ENCODE data around the gene EVA1A. TPM values are rescaled to one million over a fixed set of nuclear protein-coding genes. Genes with fewer than 3 reads are reported as not detected.
A peak's percentile ranks its signal among the peaks of the same experiment; 100 is the strongest.

EVA1A gene
- total and polyA plus RNA-seq, 4 donors = 45.7 to 206 (median 100) TPM

GRCh38 chr2:75523313-75524275, 37.1 kb downstream of the EVA1A start:
- peak; percentile 12 to 20 for TF ChIP-seq RXRA (IDR thresholded peaks at IDR 0.05)
- no peak for TF ChIP-seq FOXA1 (IDR thresholded peaks at IDR 0.05)
- Histone ChIP-seq H3K36me3 (ENCODE audit: control insufficient read depth in 4 of 4, insufficient read depth in 3 of 4, low read depth in 1 of 4, low read length in 3 of 4) (no peaks in the 10 kb centered on the region), H3K27me3 (ENCODE audit: control insufficient read depth in 4 of 4, insufficient read depth in 4 of 4, low read length in 3 of 4) (no peaks in the 10 kb centered on the region), H3K9ac (ENCODE audit: low read depth in 1 of 2, low read length in 2 of 2) (no peak overlapping the region), H3K27ac (ENCODE audit: low read depth in 1 of 2, low read length in 2 of 2) (peak overlapping the region; percentile 77 to 78), H3K4me1 (ENCODE audit: control insufficient read depth in 4 of 4, insufficient read depth in 4 of 4, low read length in 3 of 4) (peaks cover 8 to 50% (median 43%) of the 10 kb centered on the region in 4 donors), H3K9me3 (ENCODE audit: control insufficient read depth in 4 of 4, low read length in 3 of 4) (no peaks in the 10 kb centered on the region), H3K4me3 (ENCODE audit: low read depth in 1 of 3, low read length in 3 of 3) (no peak overlapping the region)
- WGBS = 54% methylated on average over 6 of the region's 6 CpGs
- no peak for DNase-seq (ENCODE audit: low spot score)

GRCh38 chr2:75522543-75523312, 38.0 kb downstream of the EVA1A start:
- WGBS = 64% methylated on average over 5 of the region's 5 CpGs
- Histone ChIP-seq H3K4me1 (ENCODE audit: control insufficient read depth in 4 of 4, insufficient read depth in 4 of 4, low read length in 3 of 4) (peaks cover 8 to 52% (median 43%) of the 10 kb centered on the region in 4 donors), H3K9me3 (ENCODE audit: control insufficient read depth in 4 of 4, low read length in 3 of 4) (no peaks in the 10 kb centered on the region), H3K27ac (ENCODE audit: low read depth in 1 of 2, low read length in 2 of 2) (peak overlapping the region; percentile 77 to 78), H3K36me3 (ENCODE audit: control insufficient read depth in 4 of 4, insufficient read depth in 3 of 4, low read depth in 1 of 4, low read length in 3 of 4) (no peaks in the 10 kb centered on the region), H3K4me3 (ENCODE audit: low read depth in 1 of 3, low read length in 3 of 3) (no peak overlapping the region), H3K9ac (ENCODE audit: low read depth in 1 of 2, low read length in 2 of 2) (no peak overlapping the region), H3K27me3 (ENCODE audit: control insufficient read depth in 4 of 4, insufficient read depth in 4 of 4, low read length in 3 of 4) (no peaks in the 10 kb centered on the region)
- peak; percentile 60 for TF ChIP-seq ATF3 (IDR thresholded peaks at IDR 0.05)
- peak; percentile 78 for TF ChIP-seq YY1 (IDR thresholded peaks at IDR 0.05)
- peak; percentile 36 for TF ChIP-seq TAF1 (conservative IDR thresholded peaks at IDR 0.05)
- TF ChIP-seq RXRA (IDR thresholded peaks at IDR 0.05) = peak; percentile 95 to 97
- peak; percentile 95 for TF ChIP-seq HNF4A (conservative IDR thresholded peaks at IDR 0.05)
- peak in 1 of 2 donors; percentile 76 for TF ChIP-seq EGR1 (IDR thresholded peaks at IDR 0.05; ENCODE audit: low read depth in 2 of 2)
- peak; percentile 31 to 77 for TF ChIP-seq GABPA (IDR thresholded peaks at IDR 0.05 in 1 of 2, conservative IDR thresholded peaks at IDR 0.05 in 1 of 2)
- peak; percentile 31 to 67 for TF ChIP-seq RAD21 (IDR thresholded peaks at IDR 0.05)
- peak; percentile 89 for TF ChIP-seq ZBTB33 (IDR thresholded peaks at IDR 0.05)
- TF ChIP-seq REST (IDR thresholded peaks at IDR 0.05) = peak; percentile 67
- TF ChIP-seq NR2F2 (IDR thresholded peaks at IDR 0.05) = peak; percentile 57
- TF ChIP-seq MAX (IDR thresholded peaks at IDR 0.05) = peak; percentile 97
- peak; percentile 80 for TF ChIP-seq HNF4G (IDR thresholded peaks at IDR 0.05)
- TF ChIP-seq JUND (IDR thresholded peaks at IDR 0.05) = peak; percentile 58 to 81
- peak; percentile 75 for TF ChIP-seq FOXA2 (IDR thresholded peaks at IDR 0.05)
- peak; percentile 58 for TF ChIP-seq FOXA1 (IDR thresholded peaks at IDR 0.05)
- TF ChIP-seq SP1 (IDR thresholded peaks at IDR 0.05) = peak; percentile 88
- TF ChIP-seq CTCF (IDR thresholded peaks at IDR 0.05; ENCODE audit: low read depth, low read length, missing input control) = no peak
- DNase-seq (ENCODE audit: low spot score) = no peak
